H1 (cell line): ENCODE measurements around the gene RECK. TPM values are rescaled to one million over a fixed set of nuclear protein-coding genes. Genes with fewer than 3 reads are reported as not detected.

Experiments
- SIRT6 ChIP-seq: IDR thresholded peaks from one replicate; pipeline ENCODE4 v1.7.1; 2012; ENCODE audit warnings: low read length, inconsistent platforms
- TBP ChIP-seq: IDR thresholded peaks from 2 replicates; pipeline ENCODE4 v1.6.1; 2011; ENCODE audit warnings: low read depth, low read length, improper control_type of control experiment
- polyA plus RNA-seq, 7 experiments: library from polyadenylated mRNA; depleted of rRNA in 3 of 7; stranded (reverse) in 5 of 7; unstranded in 2 of 7; fragments of >200 nt in 5 of 7; fragments of 200-250 nt in 2 of 7; gene quantifications; 1 replicate in 5 of 7; 2 replicates in 1 of 7; 4 replicates in 1 of 7; pipeline versions ENCODE4 v1.2.1 to v1.2.3, GENCODE V29; 2011 to 2013; ENCODE audit warnings: missing spikeins in 2 of 7, mixed read lengths in 2 of 7
- total RNA-seq: library from RNA; stranded (reverse); fragmentation: NEBNext Ultra II Directional; extraction: Animal tissue kit (Norgen Biotek cat#: 25700); gene quantifications from 2 replicates; pipeline ENCODE4 v1.2.1, GENCODE V29; 2021
- TF ChIP-seq, protein P1 (sequence below): IDR thresholded peaks from 2 replicates; pipeline ENCODE4 v1.6.1; 2011; ENCODE audit warnings: low read length, improper control_type of control experiment

RECK gene
- total and polyA plus RNA-seq, 2 of the 8 experiments (the other 6 are each of a cell fraction or from before 2014, with no cell fraction given), result 5.4 to 9.8 TPM

GRCh38 chr9:36126016-36126730 is 89.5 kb downstream of the RECK start (continued):
- TF ChIP-seq, protein P1, sequence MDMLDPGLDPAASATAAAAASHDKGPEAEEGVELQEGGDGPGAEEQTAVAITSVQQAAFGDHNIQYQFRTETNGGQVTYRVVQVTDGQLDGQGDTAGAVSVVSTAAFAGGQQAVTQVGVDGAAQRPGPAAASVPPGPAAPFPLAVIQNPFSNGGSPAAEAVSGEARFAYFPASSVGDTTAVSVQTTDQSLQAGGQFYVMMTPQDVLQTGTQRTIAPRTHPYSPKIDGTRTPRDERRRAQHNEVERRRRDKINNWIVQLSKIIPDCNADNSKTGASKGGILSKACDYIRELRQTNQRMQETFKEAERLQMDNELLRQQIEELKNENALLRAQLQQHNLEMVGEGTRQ, result no peak
- TF ChIP-seq TBP (no peak), SIRT6 (no peak)
